NCI-H345 treated with DMSO at 0.1 percent for 48 hours (cell line): ENCODE data around the gene CRHR2.
"Not testable (repeated sequence)": the region's sequence is repeated elsewhere in the genome, so short reads cannot be mapped to it uniquely, and the experiment has no call there.

Source experiments
- DNase-seq: peaks from one replicate; lab custom pipeline; 2025; ENCODE audit not compliant: unreplicated experiment; lab: John Stamatoyannopoulos, UW

Gene CRHR2

DNA sequence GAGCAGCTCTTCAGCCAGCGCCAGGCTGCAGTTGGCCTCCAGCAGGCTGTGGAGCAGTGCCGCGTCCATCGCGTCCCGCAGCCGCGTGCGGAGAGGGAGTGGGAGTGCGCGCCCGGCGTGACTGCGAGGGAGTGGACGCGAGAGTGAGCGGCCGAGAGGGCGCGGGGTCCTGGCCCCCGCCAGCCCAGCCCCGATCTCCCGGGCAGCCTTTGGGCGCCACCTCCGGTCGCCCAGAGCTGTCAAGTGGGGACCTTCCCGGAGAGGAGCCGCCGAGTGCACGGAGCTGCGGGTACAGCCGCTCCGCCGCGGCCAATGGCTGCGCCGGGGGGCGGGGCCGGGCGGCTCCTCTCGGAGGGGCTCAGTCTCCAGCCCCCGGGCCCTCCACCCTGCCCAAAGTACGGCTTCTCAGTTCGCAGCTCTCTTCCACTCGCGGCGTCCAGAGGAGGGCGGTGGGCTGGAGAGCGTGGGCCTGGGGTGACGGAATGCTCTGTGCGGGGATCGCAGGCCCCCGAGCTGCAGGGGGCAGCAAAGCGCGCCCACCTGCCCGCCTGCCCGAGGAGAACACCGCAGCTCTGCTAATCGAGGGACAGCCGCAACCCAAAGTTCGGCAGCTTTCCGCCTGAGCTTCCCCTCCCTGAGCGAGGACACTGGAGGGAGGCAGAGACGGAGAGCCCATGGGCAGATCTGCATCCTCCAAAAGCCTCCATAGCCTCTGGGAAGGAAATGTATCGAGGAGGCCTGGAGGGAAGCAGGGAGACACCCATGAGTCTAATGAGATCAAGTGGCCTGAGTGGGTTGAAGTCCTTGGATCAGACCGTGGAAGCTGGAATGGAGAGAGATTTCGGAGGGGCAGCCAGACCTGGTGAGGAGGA is at the start of gene CRHR2:
Gene CRHR2, minus strand, starts transcription at position 245 of the 872 bp plus-strand sequence. Its CDS starts 176 bp downstream, at position 69.
- no peak for DNase-seq

DNA sequence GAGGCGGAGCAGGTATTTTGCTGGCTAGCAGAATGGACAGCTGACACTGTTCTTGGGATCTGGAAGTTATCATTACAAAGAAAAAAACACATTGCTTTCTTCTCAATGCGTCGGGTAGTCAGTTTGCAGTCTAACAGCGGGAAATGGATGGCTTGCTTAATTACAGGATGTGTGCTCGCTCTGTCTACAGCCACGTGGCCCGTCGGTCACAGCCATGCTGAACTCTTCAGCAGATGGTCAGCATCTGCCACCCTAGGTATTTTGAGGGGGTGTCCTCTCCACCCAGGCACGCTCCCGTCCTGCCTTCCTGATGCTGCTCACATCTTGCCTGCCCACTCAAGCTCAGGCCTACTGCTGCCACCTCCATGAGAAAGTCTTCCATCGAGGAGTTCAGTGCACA is 49.3 kb upstream of the CRHR2 start:
- no peak for DNase-seq

DNA sequence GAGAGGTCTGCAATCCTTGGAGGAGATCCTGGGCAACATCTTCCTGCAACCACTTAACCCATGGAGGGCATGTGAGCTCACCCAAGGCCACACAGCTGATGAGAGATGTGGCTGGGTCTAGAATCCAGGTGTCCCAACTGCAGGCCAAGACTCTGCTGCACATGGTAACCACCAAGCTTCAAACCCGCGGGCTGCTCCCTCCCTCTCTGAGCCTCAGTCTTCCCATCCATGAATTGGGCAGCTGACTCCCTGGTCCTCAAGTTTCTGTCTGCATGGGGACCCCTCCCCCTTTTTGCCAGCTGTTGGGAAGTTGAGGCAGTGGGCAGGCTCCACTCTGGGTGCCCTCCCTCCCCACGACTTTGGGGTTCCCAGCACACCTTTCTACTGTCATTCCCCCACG is 48.7 kb upstream of the CRHR2 start:
- no peak for DNase-seq

GRCh38 chr7:30730097-30730496 is 47.8 kb upstream of the CRHR2 start:
- DNase-seq, result no peak

DNA sequence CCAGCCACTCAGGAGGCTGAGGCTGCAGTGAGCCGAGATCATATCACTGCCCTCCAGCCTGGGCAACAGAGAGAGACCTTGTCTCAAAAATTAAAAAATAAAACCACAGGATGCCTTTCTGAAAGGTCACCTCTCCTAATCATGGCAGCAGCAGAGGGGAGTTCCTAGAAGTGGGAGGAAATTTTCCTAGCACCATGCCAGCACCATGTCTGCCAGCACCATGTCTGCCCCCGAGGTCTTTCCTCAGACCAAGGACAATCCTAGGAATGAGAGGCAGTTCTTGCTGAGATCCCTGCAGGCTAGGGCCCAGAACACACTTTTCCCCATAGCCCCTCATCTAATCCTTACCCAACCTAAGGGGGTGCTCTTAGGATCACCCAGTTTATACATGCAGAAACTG is 47.4 kb upstream of the CRHR2 start:
- no peak for DNase-seq

DNA sequence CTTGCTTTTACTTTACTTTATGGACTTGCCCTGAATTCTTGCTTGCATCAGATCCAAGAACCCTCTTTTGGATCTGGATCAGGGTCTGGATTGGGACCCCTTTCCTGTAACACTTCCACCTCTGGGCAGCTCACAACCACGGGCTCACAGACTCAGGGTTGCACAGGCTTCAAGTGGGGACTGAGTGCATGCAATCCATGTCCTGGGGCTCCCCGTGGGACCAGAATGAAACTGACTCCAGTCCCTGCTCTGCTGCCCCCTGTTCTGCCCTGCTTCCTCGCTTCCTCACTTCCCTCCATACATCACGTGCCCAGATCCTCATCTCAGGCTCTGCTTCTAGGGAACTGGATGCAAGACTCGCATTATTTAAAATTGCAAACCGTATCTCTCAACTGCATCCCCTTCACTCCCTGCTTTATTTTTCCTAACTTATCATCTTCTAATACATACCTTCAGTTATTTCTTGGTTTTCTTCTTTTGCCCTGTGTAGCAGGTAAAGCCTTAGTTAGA is 46.4 kb upstream of the CRHR2 start:
- no peak for DNase-seq

DNA sequence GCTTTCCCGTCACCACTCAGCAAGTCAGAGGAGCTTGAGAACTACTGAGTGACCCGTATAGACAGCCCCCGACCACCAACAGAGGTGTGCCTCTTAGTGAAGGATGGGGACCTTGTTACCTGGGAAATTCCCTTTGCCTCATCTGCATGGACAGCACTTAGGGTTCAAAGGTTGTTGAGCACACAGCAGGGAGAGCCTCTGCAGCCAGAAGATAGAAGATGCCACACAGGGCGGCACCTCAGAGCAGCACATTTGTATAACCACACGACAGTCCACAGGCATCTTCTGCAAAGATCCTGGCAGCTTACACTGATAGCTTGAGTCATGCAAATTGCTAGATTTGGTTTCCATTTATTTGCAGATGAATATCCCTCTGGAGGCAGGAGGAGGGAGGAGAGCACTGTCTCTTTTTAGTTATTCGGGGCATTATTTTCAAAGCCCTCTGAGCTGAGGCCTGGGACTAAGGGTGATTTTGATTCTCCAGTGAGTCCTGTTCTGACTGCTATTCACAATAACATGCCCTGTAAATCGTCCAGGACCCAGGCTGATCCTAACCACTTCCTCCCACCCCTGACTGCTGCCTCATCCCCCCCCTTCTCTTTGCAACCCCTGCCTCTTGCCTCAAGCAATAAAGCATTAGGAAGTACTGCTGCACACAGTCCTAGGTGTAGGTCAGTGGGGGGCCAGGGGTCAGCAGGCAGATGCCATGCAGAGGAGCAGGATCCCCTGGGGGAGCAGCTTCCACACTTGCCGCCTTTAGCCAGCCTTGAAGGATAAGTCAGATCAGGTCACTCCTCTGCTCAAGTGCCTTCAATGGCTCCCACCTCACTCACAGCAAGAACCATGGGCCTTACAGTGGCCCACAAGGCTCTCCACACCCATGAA is 45.0 kb upstream of the CRHR2 start:
- DNase-seq, result no peak

DNA sequence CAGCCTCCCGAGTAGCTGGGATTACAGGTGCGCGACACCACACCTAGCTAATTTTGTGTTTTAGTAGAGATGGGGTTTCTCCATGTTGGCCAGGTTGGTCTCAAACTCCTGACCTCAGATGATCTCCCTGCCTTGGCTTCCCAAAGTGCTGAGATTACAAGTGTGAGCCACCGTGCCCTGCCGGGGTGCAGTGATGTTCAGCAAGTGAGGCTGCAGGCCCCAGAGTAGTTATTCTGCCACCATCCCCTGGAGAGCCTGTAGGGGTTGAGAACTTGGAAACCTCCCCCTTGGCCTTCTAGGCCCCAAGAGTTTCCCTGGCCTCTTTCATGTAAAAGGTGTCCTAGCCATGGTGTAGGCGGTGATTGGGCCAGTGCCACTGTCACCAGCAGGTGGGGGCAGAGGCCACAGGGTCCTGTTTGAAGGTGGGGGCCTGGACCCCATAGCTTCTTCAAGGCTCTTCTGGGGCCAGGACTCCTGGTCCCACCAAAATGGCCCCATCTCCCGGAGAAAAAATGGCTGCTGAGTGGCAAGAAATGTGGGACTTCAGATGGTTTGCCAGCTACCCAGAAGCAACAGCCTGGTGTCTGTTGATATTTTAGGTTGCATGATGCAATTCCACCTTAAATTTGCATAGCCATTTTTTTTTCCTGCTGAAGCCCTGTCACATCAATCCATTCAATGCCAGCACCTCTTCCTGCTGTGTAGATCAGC is 44.2 kb upstream of the CRHR2 start:
- DNase-seq, result no peak

DNA sequence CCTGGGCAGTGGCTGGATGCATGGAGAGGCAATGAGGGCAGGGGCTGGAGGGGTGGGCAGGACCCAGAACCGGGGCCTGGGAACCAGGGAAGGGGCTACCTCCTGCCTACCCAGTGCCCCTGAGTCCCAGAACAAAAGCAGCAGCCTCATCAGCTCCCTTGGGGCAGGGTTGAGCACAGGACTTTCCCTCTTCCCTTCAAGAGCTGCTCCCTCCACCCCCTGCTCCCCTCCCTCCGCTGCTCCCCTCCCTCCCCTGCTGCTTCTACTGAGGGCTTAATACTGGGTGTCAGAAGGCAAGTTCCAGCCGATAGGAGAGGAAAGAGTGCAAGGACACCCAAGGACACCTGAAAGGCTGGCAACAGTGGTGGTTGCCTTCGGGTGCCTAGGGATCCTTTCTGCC is 41.5 kb upstream of the CRHR2 start:
- no peak for DNase-seq

GRCh38 chr7:30722671-30723070 is 40.4 kb upstream of the CRHR2 start:
- no peak for DNase-seq

- DNase-seq, result no peak
Observed at GRCh38 chr7:30722187-30722586, 39.9 kb upstream of the CRHR2 start.

DNA sequence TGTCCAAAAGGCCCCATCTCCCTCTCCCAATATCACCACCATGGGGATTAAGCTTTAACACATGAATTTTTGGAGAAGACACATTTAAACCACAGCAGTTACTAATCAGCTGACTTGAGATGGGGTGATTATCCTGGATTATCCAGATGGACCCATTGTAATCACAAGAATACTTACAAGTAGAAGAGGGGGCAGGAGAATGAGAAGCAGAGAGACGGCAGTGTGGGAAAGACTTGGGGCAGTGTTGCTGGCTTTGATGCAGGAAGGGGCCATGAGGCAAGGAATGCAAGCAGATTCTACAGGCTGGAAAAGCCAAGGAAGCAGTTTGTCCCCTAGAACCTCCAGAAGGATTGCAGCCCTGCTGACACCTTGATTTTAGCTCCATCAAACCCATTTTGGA is 39.0 kb upstream of the CRHR2 start:
- DNase-seq, result no peak

DNA sequence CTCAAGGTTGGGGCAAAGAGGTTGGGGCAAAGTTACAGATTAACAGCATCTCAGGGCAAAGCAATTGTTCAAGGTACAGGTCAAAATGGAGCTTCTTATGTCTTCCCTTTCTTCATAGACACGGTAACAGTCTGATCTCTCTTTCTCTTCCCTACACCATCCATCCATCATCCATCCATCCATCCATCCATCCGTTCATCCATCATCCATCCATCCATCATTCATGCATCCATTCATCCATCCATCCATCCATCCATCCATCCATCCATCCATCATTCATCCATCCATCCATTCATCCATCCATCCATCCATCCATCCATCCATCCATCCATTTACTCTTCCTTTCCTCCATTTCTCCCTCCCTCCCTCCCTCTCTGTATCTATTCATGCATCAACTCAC is 37.2 kb upstream of the CRHR2 start:
- not testable (repeated sequence) for DNase-seq

DNA sequence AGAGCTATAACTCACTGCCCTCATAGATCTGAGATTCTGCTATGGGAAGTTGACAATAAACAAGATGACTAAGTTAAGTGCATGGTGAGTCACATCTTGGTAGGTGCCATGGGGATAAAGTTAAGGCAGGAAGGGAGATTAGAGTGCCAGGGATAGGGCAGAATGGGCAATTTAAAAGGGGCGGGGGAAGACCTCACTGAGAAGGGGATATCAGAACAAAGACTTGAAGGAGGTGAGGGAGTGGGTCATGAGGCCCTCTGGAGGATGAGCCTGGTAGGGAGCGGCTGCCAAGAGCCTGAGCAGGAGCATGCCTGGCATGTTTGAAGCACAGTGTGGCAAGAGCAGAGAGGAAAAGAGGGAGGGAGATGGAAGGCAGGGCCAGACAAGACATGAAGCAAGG is 34.9 kb upstream of the CRHR2 start:
- no peak for DNase-seq

- no peak for DNase-seq
Observed at GRCh38 chr7:30714129-30714528, 31.9 kb upstream of the CRHR2 start.

DNA sequence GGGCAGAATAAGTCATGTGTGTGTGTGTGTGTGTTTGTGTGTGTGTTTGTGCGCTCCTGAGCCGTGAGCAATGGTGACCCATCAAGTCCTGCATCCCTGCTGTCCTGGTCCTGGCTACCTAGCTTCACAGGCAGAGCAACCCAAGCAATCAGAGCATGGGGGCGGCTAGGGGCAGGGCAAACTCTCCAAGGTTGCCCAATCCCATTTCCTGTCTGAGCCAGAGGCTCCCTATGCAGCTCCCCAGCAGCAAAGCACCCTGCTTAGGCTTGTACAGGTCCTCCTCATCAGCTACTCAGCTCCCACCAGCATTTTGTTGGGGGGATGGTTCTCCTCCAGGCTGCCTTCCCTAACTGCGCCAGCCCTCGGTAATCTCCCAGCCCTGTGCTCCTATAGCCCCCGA is 31.1 kb upstream of the CRHR2 start:
- DNase-seq, result no peak

GRCh38 chr7:30710669-30711068 is 28.4 kb upstream of the CRHR2 start:
- DNase-seq, result no peak

- DNase-seq, result no peak
Observed at GRCh38 chr7:30709549-30709948, 27.3 kb upstream of the CRHR2 start.

- no peak for DNase-seq
Observed at GRCh38 chr7:30708983-30709382, 26.7 kb upstream of the CRHR2 start.

DNA sequence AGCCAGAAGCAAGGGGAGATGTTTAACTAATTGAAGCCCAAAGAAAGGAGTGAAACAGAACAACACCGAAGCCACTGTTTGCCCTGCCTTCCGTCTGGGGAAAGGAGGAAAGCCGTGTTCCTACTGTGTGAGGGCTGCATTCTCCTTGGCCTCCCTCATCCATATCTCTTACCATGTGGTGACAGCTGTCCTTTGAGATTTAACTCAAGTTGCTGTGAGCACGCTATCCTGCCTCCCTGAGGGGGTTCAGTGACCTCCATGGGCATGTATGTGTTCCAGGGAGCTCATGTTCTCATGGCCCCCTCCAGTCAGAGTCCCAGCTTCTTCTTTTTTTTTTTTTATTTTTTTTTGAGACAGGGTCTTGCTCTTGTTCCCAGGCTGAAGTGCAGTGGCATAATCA is 26.2 kb upstream of the CRHR2 start:
- no peak for DNase-seq
